Glutamatergic neuron (in vitro differentiated cells): ENCODE data around the gene PDLIM4. TPM values are rescaled to one million over a fixed set of nuclear protein-coding genes. Genes with fewer than 3 reads are reported as not detected.

Experiments
- DNase-seq: peaks from one replicate; pipeline ENCODE4 v3.0.0; 2022
- H3K27ac Mint-ChIP-seq: one replicate; pipeline ENCODE4 v1.8.0; 2020; ENCODE audit warnings: mild to moderate bottlenecking, mixed read lengths, inconsistent platforms; ENCODE audit not compliant: unreplicated experiment
- H3K27me3 Mint-ChIP-seq: one replicate; pipeline ENCODE4 v1.8.0; 2020; ENCODE audit warnings: mild to moderate bottlenecking, moderate library complexity, mixed read lengths, inconsistent platforms; ENCODE audit not compliant: unreplicated experiment
- H3K36me3 Mint-ChIP-seq: one replicate; pipeline ENCODE4 v1.8.0; 2020; ENCODE audit warnings: mild to moderate bottlenecking, mixed read lengths, inconsistent platforms; ENCODE audit not compliant: unreplicated experiment
- H3K4me1 Mint-ChIP-seq: one replicate; pipeline ENCODE4 v1.8.0; 2020; ENCODE audit warnings: mild to moderate bottlenecking, low read depth, mixed read lengths, inconsistent platforms; ENCODE audit not compliant: unreplicated experiment
- H3K4me3 Mint-ChIP-seq: one replicate; pipeline ENCODE4 v1.8.0; 2020; ENCODE audit warnings: mild to moderate bottlenecking, mixed read lengths, inconsistent platforms; ENCODE audit not compliant: unreplicated experiment
- H3K9me3 Mint-ChIP-seq: one replicate; pipeline ENCODE4 v1.8.0; 2020; ENCODE audit warnings: mild to moderate bottlenecking, moderate library complexity, mixed read lengths, inconsistent platforms; ENCODE audit not compliant: unreplicated experiment
- CTCF ChIP-seq: fragments of 200-600 bp; sonication (generic); IDR thresholded peaks from one replicate; pipeline ENCODE4 v1.5.0; 2021; ENCODE audit not compliant: partially characterized antibody, unreplicated experiment
- total RNA-seq: library from RNA; stranded (reverse); fragmentation: NEBNext Ultra II Directional; extraction: Animal tissue kit (Norgen Biotek cat#: 25700); gene quantifications from one replicate; pipeline ENCODE4 v1.2.1, GENCODE V29; 2021; ENCODE audit not compliant: unreplicated experiment

The PDLIM4 gene
- total RNA-seq, 1 donor from 2014 or later = 81.6 TPM

GRCh38 chr5:132298298-132299212, 41.1 kb downstream of the PDLIM4 start:
- Mint-ChIP-seq H3K36me3 (no peaks in the 10 kb centered on the region), H3K27me3 (peaks cover 7% of the 10 kb centered on the region), H3K9me3 (peaks cover 5% of the 10 kb centered on the region), H3K27ac (no peak overlapping the region), H3K4me3 (no peak overlapping the region), H3K4me1 (peaks cover 9% of the 10 kb centered on the region)
- TF ChIP-seq CTCF = no peak
- no peak for DNase-seq

GRCh38 chr5:132299917-132300316, 42.4 kb downstream of the PDLIM4 start:
- H3K27me3 Mint-ChIP-seq = peaks cover 4% of the 10 kb centered on the region
- no peak overlapping the region for H3K27ac Mint-ChIP-seq
- DNase-seq = no peak
- peaks cover 8% of the 10 kb centered on the region for H3K4me1 Mint-ChIP-seq
- no peak overlapping the region for H3K4me3 Mint-ChIP-seq
- peaks cover under 1% of the 10 kb centered on the region for H3K36me3 Mint-ChIP-seq
- peaks cover 7% of the 10 kb centered on the region for H3K9me3 Mint-ChIP-seq
- TF ChIP-seq CTCF = no peak

- Mint-ChIP-seq H3K4me3 (no peak overlapping the region), H3K9me3 (peaks cover 5% of the 10 kb centered on the region), H3K27me3 (peaks cover 2% of the 10 kb centered on the region), H3K27ac (no peak overlapping the region), H3K4me1 (peaks cover 5% of the 10 kb centered on the region), H3K36me3 (peaks cover 7% of the 10 kb centered on the region)
- TF ChIP-seq CTCF = no peak
- no peak for DNase-seq
These were observed 43.3 kb downstream of the PDLIM4 start for GRCh38 chr5:132300577-132301343.

GRCh38 chr5:132301344-132302271, 44.1 kb downstream of the PDLIM4 start:
- H3K27ac Mint-ChIP-seq = no peak overlapping the region
- peaks cover 7% of the 10 kb centered on the region for H3K36me3 Mint-ChIP-seq
- H3K4me1 Mint-ChIP-seq = peaks cover 4% of the 10 kb centered on the region
- no peak for TF ChIP-seq CTCF
- H3K9me3 Mint-ChIP-seq = peaks cover 2% of the 10 kb centered on the region
- peaks cover 2% of the 10 kb centered on the region for H3K27me3 Mint-ChIP-seq
- no peak overlapping the region for H3K4me3 Mint-ChIP-seq
- no peak for DNase-seq
